Cardiac ventricle fibroblast (primary cell): ENCODE data around the gene ABCC12. TPM values are rescaled to one million over a fixed set of nuclear protein-coding genes. Genes with fewer than 3 reads are reported as not detected.

ENCODE experiments used
- total RNA-seq: library from RNA; depleted of rRNA; stranded (reverse); fragments of >200 nt; gene quantifications from 2 replicates; pipeline ENCODE4 v1.2.3, GENCODE V29; 2015

The ABCC12 gene
- total RNA-seq: 0.10 and 0.12 TPM in 2 replicates

DNA sequence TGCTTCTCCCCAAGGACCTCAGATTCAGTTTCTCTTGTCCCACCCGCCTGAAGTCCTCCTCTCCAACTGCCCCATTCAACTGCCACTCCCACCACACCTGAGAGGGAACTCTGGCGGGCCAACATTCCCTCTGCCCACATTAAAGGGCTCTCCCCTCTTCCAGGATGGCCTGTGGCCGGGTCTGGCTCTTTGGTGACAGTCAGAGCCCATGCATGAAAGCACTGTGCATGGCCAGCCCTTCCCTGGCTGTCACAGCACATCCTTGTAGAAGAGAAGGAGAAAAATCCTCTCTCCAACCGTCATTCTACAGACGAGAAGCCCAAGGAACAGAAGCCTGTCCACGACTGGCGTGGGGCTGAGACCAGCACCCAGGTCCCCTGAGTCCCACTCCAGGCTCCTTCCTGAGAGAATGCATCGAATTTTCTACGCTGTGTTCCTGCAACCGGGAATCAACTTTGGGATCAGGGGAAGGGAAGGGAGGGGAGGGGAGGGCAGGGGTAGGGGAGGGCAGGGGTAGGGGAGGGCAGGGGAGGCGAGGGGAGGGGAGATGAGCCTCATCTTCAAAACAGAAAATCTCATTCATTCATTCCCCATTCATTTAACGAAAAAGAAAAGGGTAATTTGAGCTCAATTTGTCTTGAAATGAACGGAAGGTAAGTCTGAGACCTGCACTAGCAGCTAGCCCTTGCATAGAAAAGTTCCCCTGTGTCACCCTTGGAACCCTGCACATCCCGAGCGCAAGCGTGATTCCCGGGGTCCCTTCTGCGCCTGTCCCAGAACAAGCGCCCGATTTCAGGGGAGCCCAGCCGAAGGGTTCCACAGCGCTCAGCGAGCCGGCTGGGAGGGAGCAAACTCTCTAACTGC, at the start of gene ABCC12:
TSS of gene ABCC12 (minus strand) at position 68 of the 864 bp plus-strand sequence. CDS start 9,569 bp downstream, outside the sequence.

Other genes starting within 250 kb of the ABCC12 start
- 36.8 and 40.4 TPM in 2 replicates for gene LONP2, start 88.3 kb upstream of the ABCC12 start, total RNA-seq
- gene ABCC11, start 91.5 kb upstream of the ABCC12 start, total RNA-seq: 2.6 TPM in 1 of 2 replicates, not detected in the other
- 17.2 and 20.0 TPM in 2 replicates for gene SIAH1, start 229.4 kb upstream of the ABCC12 start, total RNA-seq